Caki2 (cell line): Measurements from ENCODE around the gene DHFR. TPM values are rescaled to one million over a fixed set of nuclear protein-coding genes. Genes with fewer than 3 reads are reported as not detected.
"Not testable (repeated sequence)": the region's sequence is repeated elsewhere in the genome, so short reads cannot be mapped to it uniquely, and the experiment has no call there.

ENCODE experiments used
- DNase-seq: peaks from one replicate; pipeline ENCODE4 v3.0.0-alpha.2; 2015; ENCODE audit warnings: low read depth
- in situ Hi-C: cut with HindIII; loops from 2 replicates; pipeline ENCODE4 v1.10.0; 2016; ENCODE audit warnings: low sequenced_read_pairs, low pct_unique_long_range_greater_than_20kb, mixed read lengths
- total RNA-seq: library from RNA; depleted of rRNA; stranded (reverse); fragments of >200 nt; shearing (Covaris generic); gene quantifications from 2 replicates; pipeline ENCODE4 v1.2.3, GENCODE V29; 2014; ENCODE audit warnings: low replicate concordance

DHFR gene
- total RNA-seq, 1 experiment from 2014 or later, result 80.1 TPM

- DNase-seq, in situ Hi-C loops: not testable (repeated sequence)
Measured at GRCh38 chr5:80660661-80661060, 5.9 kb upstream of the DHFR start.

GRCh38 chr5:80659106-80659505, 4.3 kb upstream of the DHFR start:
- in situ Hi-C loops, result no loop called here
- DNase-seq, result no peak

DNA sequence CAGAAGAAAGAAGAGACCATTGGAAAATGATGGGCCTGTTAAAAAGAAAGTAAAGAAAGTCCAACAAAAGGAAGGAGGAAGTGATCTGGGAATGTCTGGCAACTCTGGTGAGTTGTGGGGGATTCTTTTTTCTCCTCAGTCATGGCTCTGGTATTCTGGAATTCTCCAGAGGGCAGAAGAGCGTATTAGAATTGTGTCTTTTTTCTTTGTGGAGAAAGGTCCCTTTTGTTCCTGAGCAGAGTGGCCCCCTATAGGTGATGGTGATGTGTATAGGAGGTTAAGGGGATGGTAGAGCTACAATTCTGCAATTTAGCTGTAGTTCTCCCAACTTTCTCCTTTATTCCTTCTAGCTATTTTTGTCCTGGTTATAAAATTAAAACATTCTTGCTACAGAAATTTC, 1.6 kb upstream of the DHFR start:
- in situ Hi-C loops, result no loop called here
- peak; percentile 10 for DNase-seq

DNA sequence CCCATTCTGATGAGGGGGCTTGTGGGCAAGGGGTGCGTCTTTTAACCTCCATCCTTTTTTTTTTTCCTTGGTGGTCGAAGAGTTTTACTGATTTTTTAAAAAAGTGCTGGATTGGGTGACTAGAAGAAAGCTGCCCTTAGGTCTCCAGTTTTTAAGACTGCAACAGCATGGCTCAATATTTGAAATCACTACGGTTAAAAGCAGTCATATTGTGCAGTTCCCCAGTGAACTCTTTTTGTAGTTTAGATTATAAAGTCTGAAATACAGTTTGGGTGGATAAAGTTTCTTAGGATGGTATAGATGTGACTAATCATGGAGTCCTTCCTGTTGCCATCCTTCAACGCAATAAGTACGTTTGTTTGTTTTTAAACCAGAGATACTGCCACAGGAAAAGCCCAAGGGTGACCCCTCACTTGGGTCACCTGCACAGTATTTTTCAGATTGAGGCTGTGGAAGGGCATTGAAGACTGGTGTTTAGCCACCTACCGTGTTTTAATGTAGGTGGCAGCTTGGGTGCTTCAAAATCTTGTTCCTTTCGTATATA, 520 bp upstream of the DHFR start:
- DNase-seq, result no peak
- in situ Hi-C loops, result no loop called here

GRCh38 chr5:80654054-80654390, 761 bp downstream of the DHFR start:
- peak; percentile 34 for DNase-seq
- in situ Hi-C loops, result no loop called here

- in situ Hi-C loops, result no loop called here
- DNase-seq, result no peak
Measured at GRCh38 chr5:80653502-80653901, 1.3 kb downstream of the DHFR start.

DNA sequence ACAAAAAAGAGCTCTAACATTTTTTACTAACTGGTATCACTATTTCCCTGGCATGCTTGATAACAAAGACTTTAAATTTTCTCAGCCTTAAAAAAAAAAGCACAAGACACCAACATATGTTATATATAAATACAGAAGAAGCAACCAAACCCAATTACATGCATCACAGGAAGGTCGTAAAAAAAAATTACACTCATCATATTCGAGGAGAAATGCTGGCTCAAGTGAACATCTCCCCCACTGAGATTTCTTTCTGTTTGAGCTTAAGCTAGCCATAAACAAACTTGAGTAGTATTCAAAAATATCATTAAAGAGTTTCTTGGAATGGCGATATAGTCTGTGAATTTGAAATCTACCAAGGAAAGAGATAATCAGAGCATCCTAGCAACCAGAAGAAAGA, 7.9 kb downstream of the DHFR start:
- DNase-seq, result no peak
- in situ Hi-C loops, result no loop called here

DNA sequence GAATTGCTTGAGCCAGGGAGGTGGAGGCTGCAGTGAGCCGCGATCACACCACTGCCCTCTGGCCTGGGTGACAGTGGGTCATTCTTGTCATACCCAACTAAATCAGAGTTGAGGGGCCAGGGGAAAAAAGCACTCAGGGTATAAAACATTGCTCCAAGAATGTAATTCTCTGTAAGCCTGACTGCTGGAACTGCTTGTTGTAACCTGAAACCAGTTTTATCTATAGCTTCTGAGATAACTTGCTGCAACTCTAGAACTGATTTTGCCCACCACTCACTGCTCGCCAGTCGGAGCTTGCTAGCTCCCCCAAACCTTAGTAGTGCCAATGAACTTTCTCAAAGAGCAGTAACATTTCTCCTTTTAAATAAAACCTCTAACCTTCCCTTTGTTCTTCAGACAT, 9.9 kb downstream of the DHFR start:
- in situ Hi-C loops, result no loop called here
- no peak for DNase-seq

- DNase-seq, result no peak
- in situ Hi-C loops, result no loop called here
Measured at GRCh38 chr5:80641353-80641752, 13.4 kb downstream of the DHFR start.

DNA sequence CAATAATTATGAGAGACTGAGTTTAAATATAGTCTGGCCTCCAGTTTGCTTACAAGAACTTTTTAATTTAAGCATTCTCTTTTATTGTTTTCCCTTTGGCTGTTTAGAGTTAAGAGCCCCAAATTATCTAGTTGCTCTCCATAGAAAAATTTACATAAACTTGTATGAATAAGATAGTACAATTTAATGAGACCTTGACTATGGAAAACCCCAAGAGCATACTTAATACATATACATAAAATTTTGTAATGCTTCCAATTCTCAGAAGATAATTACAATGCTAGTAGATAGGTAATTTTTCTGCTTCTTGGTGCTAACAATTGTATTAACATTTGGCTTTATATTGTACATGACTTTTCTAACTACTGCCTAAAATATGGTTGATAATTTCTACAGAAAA, 20.6 kb downstream of the DHFR start:
- no peak for DNase-seq
- in situ Hi-C loops, result no loop called here

DNA sequence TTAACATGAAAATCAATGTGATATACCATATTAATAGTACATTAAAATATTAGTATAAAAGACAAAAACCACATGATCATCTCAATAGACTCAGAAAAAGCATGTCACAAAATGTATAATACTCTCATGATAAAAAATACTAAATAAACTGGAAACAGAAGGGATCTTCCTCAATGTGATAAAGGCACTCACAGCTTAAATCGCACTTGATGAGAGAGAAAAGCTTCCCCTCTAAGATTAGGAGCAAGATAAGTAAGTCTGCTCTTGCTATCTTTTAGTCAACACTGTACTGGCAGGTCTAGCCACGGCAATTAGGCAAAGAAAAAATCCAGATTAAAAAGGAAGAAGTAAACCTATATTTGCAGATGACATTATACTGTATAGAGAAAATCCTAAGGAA, 22.1 kb downstream of the DHFR start:
- in situ Hi-C loops, result no loop called here
- DNase-seq, result no peak

- in situ Hi-C loops, result no loop called here
Measured at GRCh38 chr5:80631278-80632259, 23.2 kb downstream of the DHFR start.

GRCh38 chr5:80629281-80629680, 25.5 kb downstream of the DHFR start:
- in situ Hi-C loops, result no loop called here
- DNase-seq, result no peak

More at GRCh38 chr5:80631278-80632259, 23.2 kb downstream of the DHFR start:
- no peak for DNase-seq

DNA sequence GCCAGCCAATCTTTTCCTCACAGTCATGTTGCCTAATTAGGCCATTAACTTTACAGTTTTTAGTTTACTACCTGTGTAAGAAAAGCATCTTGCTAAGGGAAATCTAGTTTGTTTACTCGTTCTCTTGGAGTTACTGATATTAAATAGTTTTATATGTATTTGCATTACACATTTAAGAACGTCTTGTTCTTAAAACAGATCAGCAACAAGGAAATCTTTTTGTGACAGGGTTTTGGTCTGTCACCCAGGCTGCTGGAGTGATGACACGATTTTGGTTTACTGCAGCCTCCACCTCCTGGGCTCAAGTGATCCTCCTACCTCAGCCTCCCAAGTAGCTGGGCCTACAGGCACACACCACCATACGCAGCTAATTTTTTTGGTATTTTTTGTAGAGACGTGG, 29.6 kb downstream of the DHFR start:
- in situ Hi-C loops, result no loop called here

GRCh38 chr5:80623999-80624398, 30.8 kb downstream of the DHFR start:
- DNase-seq, result no peak
- in situ Hi-C loops, result no loop called here

More for the DNA sequence above, 29.6 kb downstream of the DHFR start:
- DNase-seq, result no peak

DNA sequence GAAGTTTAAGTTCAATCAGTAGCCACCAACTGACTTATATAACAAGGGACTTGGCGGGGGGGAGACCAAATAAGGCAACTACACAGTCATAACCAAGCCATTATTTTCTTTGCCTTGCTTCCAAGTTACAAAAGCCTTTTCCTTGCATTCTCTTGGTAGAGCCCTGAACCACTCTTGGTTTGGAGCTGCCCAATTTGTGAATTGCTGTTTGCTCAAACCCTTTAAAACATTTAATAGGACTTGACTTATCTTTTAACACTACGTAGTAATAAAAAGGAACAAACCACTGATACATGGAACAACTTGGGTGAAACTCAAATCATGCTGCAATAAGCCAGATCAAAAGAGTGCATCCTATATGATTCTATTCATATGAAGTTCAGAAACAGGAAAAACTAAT, 32.0 kb downstream of the DHFR start:
- in situ Hi-C loops, result no loop called here
- DNase-seq, result no peak

- in situ Hi-C loops, result no loop called here
- DNase-seq, result no peak
Measured at GRCh38 chr5:80620211-80620610, 34.6 kb downstream of the DHFR start.

DNA sequence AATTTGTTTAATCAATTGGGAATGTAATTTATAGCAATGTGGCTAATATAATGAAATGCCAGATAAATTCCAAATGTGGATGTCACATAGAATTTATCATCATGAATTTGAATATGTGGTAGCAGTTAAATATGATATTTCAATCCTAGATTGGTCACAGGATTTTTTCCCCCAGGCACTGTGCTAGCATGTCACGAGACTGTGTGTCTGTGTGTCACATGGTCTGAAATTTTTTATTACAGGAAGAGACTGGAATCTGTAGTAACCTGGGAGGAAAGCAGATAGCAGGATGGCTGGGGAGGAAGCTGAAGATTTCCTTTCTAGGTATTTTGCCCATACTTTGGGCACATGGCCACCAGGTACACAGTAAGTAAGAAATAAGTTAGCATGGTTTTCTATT, 35.7 kb downstream of the DHFR start:
- in situ Hi-C loops, result no loop called here
- DNase-seq, result no peak

GRCh38 chr5:80618438-80618837, 36.3 kb downstream of the DHFR start:
- in situ Hi-C loops, result no loop called here
- DNase-seq, result no peak
